Loucy (cell line): ENCODE data around the gene TOR3A.

ENCODE experiments used
- CTCF ChIP-seq: fragments of 200-600 bp; sonication (generic); conservative IDR thresholded peaks from 2 replicates; pipeline ENCODE4 v1.5.1; 2014; ENCODE audit warnings: mild to moderate bottlenecking, antibody characterized with exemption, low read length
- EZH2phosphoT487 ChIP-seq: fragments of 200-600 bp; IDR thresholded peaks from 2 replicates; pipeline ENCODE4 v1.6.1; 2018; ENCODE audit warnings: antibody characterized with exemption, mild to moderate bottlenecking, moderate library complexity, borderline replicate concordance

GRCh38 chr1:179052776-179053175 is 29.1 kb upstream of the TOR3A start:
- TF ChIP-seq CTCF: no peak
- TF ChIP-seq EZH2phosphoT487: no peak
